Measurements from ENCODE around the gene MPPED1. TPM values are rescaled to one million over a fixed set of nuclear protein-coding genes. Genes with fewer than 3 reads are reported as not detected.

MPPED1 gene
- total RNA-seq, 1 donor from 2014 or later, result not detected

- no peaks in the 10 kb centered on the region for H3K9me3 Mint-ChIP-seq (ENCODE audit: low read depth)
- H3K36me3 Mint-ChIP-seq (ENCODE audit: low read depth), result no peaks in the 10 kb centered on the region
- TF ChIP-seq CTCF (IDR thresholded peaks at IDR 0.05), result no peak
- peaks cover 4% of the 10 kb centered on the region for H3K4me1 Mint-ChIP-seq (ENCODE audit: low read depth)
- peaks cover 65% of the 10 kb centered on the region for H3K27me3 Mint-ChIP-seq (ENCODE audit: low read depth)
- peak overlapping the region; percentile 50 for H3K4me3 Mint-ChIP-seq (ENCODE audit: unreplicated experiment)
- DNase-seq (ENCODE audit: low spot score), result no peak
- H3K27ac Mint-ChIP-seq (ENCODE audit: unreplicated experiment), result no peak overlapping the region
Measured at GRCh38 chr22:43411040-43411868, 560 bp upstream of the MPPED1 start.

- peak overlapping the region; percentile 59 for H3K4me3 Mint-ChIP-seq (ENCODE audit: unreplicated experiment)
- no peaks in the 10 kb centered on the region for H3K36me3 Mint-ChIP-seq (ENCODE audit: low read depth)
- DNase-seq (ENCODE audit: low spot score), result no peak
- no peak overlapping the region for H3K27ac Mint-ChIP-seq (ENCODE audit: unreplicated experiment)
- H3K9me3 Mint-ChIP-seq (ENCODE audit: low read depth), result no peaks in the 10 kb centered on the region
- no peak for TF ChIP-seq CTCF (IDR thresholded peaks at IDR 0.05)
- peaks cover 73% of the 10 kb centered on the region for H3K27me3 Mint-ChIP-seq (ENCODE audit: low read depth)
- H3K4me1 Mint-ChIP-seq (ENCODE audit: low read depth), result peaks cover 4% of the 10 kb centered on the region
Measured at GRCh38 chr22:43412808-43413795, 1.3 kb downstream of the MPPED1 start.

- peaks cover 4% of the 10 kb centered on the region for H3K4me1 Mint-ChIP-seq (ENCODE audit: low read depth)
- no peak for TF ChIP-seq CTCF (IDR thresholded peaks at IDR 0.05)
- H3K27ac Mint-ChIP-seq (ENCODE audit: unreplicated experiment), result no peak overlapping the region
- peaks cover 79% of the 10 kb centered on the region for H3K27me3 Mint-ChIP-seq (ENCODE audit: low read depth)
- DNase-seq (ENCODE audit: low spot score), result no peak
- H3K4me3 Mint-ChIP-seq (ENCODE audit: unreplicated experiment), result no peak overlapping the region
- H3K36me3 Mint-ChIP-seq (ENCODE audit: low read depth), result no peaks in the 10 kb centered on the region
- H3K9me3 Mint-ChIP-seq (ENCODE audit: low read depth), result no peaks in the 10 kb centered on the region
Measured at GRCh38 chr22:43413826-43414225, 2.0 kb downstream of the MPPED1 start.

- Mint-ChIP-seq H3K27ac (ENCODE audit: unreplicated experiment) (no peak overlapping the region), H3K27me3 (ENCODE audit: low read depth) (peaks cover 80% of the 10 kb centered on the region), H3K36me3 (ENCODE audit: low read depth) (no peaks in the 10 kb centered on the region), H3K4me3 (ENCODE audit: unreplicated experiment) (no peak overlapping the region), H3K9me3 (ENCODE audit: low read depth) (no peaks in the 10 kb centered on the region), H3K4me1 (ENCODE audit: low read depth) (peaks cover 4% of the 10 kb centered on the region)
- TF ChIP-seq CTCF (IDR thresholded peaks at IDR 0.05), result no peak
- no peak for DNase-seq (ENCODE audit: low spot score)
Measured at GRCh38 chr22:43415681-43416080, 3.9 kb downstream of the MPPED1 start.

GRCh38 chr22:43417555-43417954 lies 5.7 kb downstream of the MPPED1 start:
- peaks cover 83% of the 10 kb centered on the region for H3K27me3 Mint-ChIP-seq (ENCODE audit: low read depth)
- H3K27ac Mint-ChIP-seq (ENCODE audit: unreplicated experiment), result no peak overlapping the region
- H3K36me3 Mint-ChIP-seq (ENCODE audit: low read depth), result no peaks in the 10 kb centered on the region

More at GRCh38 chr22:43417555-43417954, 5.7 kb downstream of the MPPED1 start:
- TF ChIP-seq CTCF (IDR thresholded peaks at IDR 0.05), result no peak
- H3K4me3 Mint-ChIP-seq (ENCODE audit: unreplicated experiment), result no peak overlapping the region
- no peak for DNase-seq (ENCODE audit: low spot score)
- H3K4me1 Mint-ChIP-seq (ENCODE audit: low read depth), result peaks cover 1% of the 10 kb centered on the region
- no peaks in the 10 kb centered on the region for H3K9me3 Mint-ChIP-seq (ENCODE audit: low read depth)

Data from chondrocyte (in vitro differentiated cells).